ENCODE data around the gene CYBA. TPM values are rescaled to one million over a fixed set of nuclear protein-coding genes. Genes with fewer than 3 reads are reported as not detected.
A peak's percentile ranks its signal among the peaks of the same experiment; 100 is the strongest.

The CYBA gene
- total RNA-seq, 4 donors from 2014 or later = 17.4 to 72.0 (median 38.3) TPM

GRCh38 chr16:88649924-88650748 is 717 bp downstream of the CYBA start:
- H3K27me3 ChIP-seq = no peaks in the 10 kb centered on the region
- H3K36me3 ChIP-seq = no peaks in the 10 kb centered on the region
- peak overlapping the region; percentile 5 to 15 for H3K27ac ChIP-seq
- no peaks in the 10 kb centered on the region for H3K4me1 ChIP-seq
- intact Hi-C loops (cut with DNase I; ENCODE audit: low total_unique reads) = no loop called here
- H3K9me3 ChIP-seq = no peaks in the 10 kb centered on the region
- no peak for DNase-seq
- peak overlapping the region; percentile 57 to 59 for H3K4me3 ChIP-seq
- no peak for TF ChIP-seq POLR2A (IDR thresholded peaks at IDR 0.05)

GRCh38 chr16:88649195-88649923 is 1.5 kb downstream of the CYBA start:
- Histone ChIP-seq H3K4me1 (no peaks in the 10 kb centered on the region), H3K36me3 (no peaks in the 10 kb centered on the region), H3K4me3 (no peak overlapping the region), H3K9me3 (no peaks in the 10 kb centered on the region), H3K27me3 (no peaks in the 10 kb centered on the region), H3K27ac (no peak overlapping the region)
- intact Hi-C loops (cut with DNase I; ENCODE audit: low total_unique reads) = no loop called here
- no peak for DNase-seq
- TF ChIP-seq, protein P1, sequence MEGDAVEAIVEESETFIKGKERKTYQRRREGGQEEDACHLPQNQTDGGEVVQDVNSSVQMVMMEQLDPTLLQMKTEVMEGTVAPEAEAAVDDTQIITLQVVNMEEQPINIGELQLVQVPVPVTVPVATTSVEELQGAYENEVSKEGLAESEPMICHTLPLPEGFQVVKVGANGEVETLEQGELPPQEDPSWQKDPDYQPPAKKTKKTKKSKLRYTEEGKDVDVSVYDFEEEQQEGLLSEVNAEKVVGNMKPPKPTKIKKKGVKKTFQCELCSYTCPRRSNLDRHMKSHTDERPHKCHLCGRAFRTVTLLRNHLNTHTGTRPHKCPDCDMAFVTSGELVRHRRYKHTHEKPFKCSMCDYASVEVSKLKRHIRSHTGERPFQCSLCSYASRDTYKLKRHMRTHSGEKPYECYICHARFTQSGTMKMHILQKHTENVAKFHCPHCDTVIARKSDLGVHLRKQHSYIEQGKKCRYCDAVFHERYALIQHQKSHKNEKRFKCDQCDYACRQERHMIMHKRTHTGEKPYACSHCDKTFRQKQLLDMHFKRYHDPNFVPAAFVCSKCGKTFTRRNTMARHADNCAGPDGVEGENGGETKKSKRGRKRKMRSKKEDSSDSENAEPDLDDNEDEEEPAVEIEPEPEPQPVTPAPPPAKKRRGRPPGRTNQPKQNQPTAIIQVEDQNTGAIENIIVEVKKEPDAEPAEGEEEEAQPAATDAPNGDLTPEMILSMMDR (IDR thresholded peaks at IDR 0.05) = no peak
- no peak for TF ChIP-seq POLR2A (IDR thresholded peaks at IDR 0.05)

DNA sequence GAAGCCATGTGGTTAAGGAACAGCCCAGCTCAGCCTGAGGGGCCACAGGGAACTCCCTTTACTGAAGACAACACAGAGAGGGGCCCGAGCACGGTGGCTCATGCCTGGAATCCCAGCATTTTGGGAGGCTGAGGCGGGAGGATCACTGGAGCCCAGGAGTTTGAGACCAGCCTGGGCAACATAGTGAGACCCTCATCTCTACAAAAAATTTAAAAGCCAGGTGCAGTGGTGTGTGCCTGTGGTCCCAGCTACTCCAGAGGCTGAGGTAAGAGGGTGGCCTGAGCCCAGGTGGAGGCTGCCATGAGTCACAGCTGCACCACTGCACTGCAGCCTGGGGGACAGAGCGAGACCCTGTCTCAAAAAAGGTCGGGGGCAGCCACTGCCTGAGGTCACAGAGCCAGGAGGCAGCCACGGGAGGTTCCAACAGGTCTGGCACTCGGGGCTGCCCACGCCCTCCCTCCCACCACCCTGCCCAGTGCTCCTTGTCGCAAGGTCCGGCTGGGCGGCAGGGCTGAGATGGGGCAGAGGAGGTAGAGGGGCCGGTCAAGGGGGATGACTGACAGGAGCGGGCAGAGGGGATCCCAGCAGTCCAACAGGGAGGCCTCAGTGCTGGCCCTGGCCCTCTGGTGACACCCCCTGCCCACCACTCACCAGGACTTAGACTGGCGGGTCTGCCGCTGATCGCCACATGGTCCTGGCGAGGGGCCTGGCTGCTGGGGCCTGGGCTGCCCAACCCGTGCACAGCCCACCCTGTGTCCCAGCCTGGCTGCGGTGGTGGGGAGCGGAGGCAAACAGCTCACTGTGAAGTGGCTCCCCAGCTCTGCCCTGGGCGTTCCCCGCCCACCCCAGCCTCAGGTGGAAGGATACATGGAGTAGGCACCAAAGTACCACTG is 3.4 kb downstream of the CYBA start:
- intact Hi-C loops (cut with DNase I; ENCODE audit: low total_unique reads) = no loop called here
- Histone ChIP-seq H3K27me3 (no peaks in the 10 kb centered on the region), H3K4me1 (no peaks in the 10 kb centered on the region), H3K4me3 (no peak overlapping the region), H3K9me3 (no peaks in the 10 kb centered on the region), H3K27ac (no peak overlapping the region), H3K36me3 (no peaks in the 10 kb centered on the region)
- no peak for DNase-seq
- no peak for TF ChIP-seq POLR2A (IDR thresholded peaks at IDR 0.05)
- TF ChIP-seq, protein P1 (IDR thresholded peaks at IDR 0.05) = no peak

- Histone ChIP-seq H3K27me3 (no peaks in the 10 kb centered on the region), H3K36me3 (no peaks in the 10 kb centered on the region), H3K4me1 (no peaks in the 10 kb centered on the region), H3K4me3 (no peak overlapping the region), H3K9me3 (no peaks in the 10 kb centered on the region), H3K27ac (no peak overlapping the region)
- DNase-seq = no peak
- intact Hi-C loops (cut with DNase I; ENCODE audit: low total_unique reads) = no loop called here
- TF ChIP-seq POLR2A (IDR thresholded peaks at IDR 0.05) = no peak
- TF ChIP-seq, protein P1 (IDR thresholded peaks at IDR 0.05) = no peak
Measured at GRCh38 chr16:88646345-88647034, 4.4 kb downstream of the CYBA start.

DNA sequence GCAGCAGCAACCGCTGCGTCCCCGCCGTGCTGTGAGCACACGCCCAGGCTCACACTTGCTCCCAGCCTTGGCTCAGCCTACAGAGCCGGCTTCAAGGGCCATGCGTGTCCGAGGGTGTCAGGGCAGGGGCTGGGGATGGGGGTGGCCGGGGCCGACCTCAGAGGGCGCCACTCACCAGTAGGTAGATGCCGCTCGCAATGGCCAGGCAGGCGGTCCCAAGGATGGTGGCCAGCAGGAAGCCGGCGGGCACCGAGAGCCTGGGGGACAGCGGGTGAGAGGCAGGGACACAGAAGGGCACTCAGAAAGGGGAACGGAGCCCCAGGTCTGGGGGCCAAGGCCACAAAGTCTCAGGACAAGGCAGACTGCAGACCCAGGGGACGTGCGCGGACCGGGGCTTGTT is 4.9 kb downstream of the CYBA start:
- Histone ChIP-seq H3K27me3 (no peaks in the 10 kb centered on the region), H3K4me3 (no peak overlapping the region), H3K36me3 (no peaks in the 10 kb centered on the region), H3K4me1 (no peaks in the 10 kb centered on the region), H3K27ac (no peak overlapping the region), H3K9me3 (no peaks in the 10 kb centered on the region)
- no peak for DNase-seq
- TF ChIP-seq, protein P1 (IDR thresholded peaks at IDR 0.05) = no peak
- TF ChIP-seq POLR2A (IDR thresholded peaks at IDR 0.05) = no peak
- intact Hi-C loops (cut with DNase I; ENCODE audit: low total_unique reads) = no loop called here

All from uterus (tissue), 4 donors.